Endodermal cell (in vitro differentiated cells): Measurements from ENCODE around the gene TNFAIP8L2. TPM values are rescaled to one million over a fixed set of nuclear protein-coding genes. Genes with fewer than 3 reads are reported as not detected.
A peak's percentile ranks its signal among the peaks of the same experiment; 100 is the strongest.

Source experiments
- DNase-seq: peaks from one replicate; pipeline ENCODE4 v3.0.0-alpha.2; 2017
- H3K27ac ChIP-seq: 2 replicates; pipeline ENCODE4 v1.5.1; 2013; ENCODE audit warnings: mild to moderate bottlenecking, low read depth, low read length, moderate library complexity
- H3K27me3 ChIP-seq: 2 replicates; pipeline ENCODE4 v1.6.1; 2013; ENCODE audit warnings: mild to moderate bottlenecking, low read length, moderate library complexity; ENCODE audit not compliant: insufficient read depth, control insufficient read depth, poor library complexity, severe bottlenecking
- H3K36me3 ChIP-seq: 2 replicates; pipeline ENCODE4 v1.7.0; 2013; ENCODE audit warnings: mild to moderate bottlenecking, low read length, moderate library complexity; ENCODE audit not compliant: control insufficient read depth, insufficient read depth
- H3K4me1 ChIP-seq: one replicate; pipeline ENCODE4 v1.7.0; 2013; ENCODE audit warnings: low read length; ENCODE audit not compliant: control insufficient read depth, insufficient read depth
- H3K4me3 ChIP-seq: 2 replicates; pipeline ENCODE4 v1.5.1; 2013; ENCODE audit warnings: mild to moderate bottlenecking, low read length, moderate library complexity
- H3K9ac ChIP-seq: 2 replicates; pipeline ENCODE4 v1.6.1; 2013; ENCODE audit warnings: mild to moderate bottlenecking, low read length, moderate library complexity; ENCODE audit not compliant: poor library complexity, severe bottlenecking; ENCODE audit errors: extremely low read depth
- H3K9me3 ChIP-seq: 2 replicates; pipeline ENCODE4 v1.6.1; 2013; ENCODE audit warnings: mild to moderate bottlenecking, low read length, moderate library complexity; ENCODE audit not compliant: control insufficient read depth
- H3K27ac Mint-ChIP-seq: 2 replicates; pipeline ENCODE4 v1.8.0; 2020; ENCODE audit warnings: mixed read lengths
- H3K27me3 Mint-ChIP-seq: 2 replicates; pipeline ENCODE4 v1.8.0; 2021; ENCODE audit warnings: mild to moderate bottlenecking, mixed read lengths; ENCODE audit not compliant: insufficient read depth
- H3K36me3 Mint-ChIP-seq: 2 replicates; pipeline ENCODE4 v1.8.0; 2020; ENCODE audit warnings: low read depth, mixed read lengths
- H3K4me1 Mint-ChIP-seq: 2 replicates; pipeline ENCODE4 v1.8.0; 2020; ENCODE audit warnings: mixed read lengths
- H3K4me3 Mint-ChIP-seq: 2 replicates; pipeline ENCODE4 v1.8.0; 2020; ENCODE audit warnings: mild to moderate bottlenecking, moderate library complexity, mixed read lengths
- H3K9me3 Mint-ChIP-seq: 2 replicates; pipeline ENCODE4 v1.8.0; 2020; ENCODE audit warnings: mild to moderate bottlenecking, mixed read lengths
- CTCF ChIP-seq: fragments of 200-600 bp; sonication (generic); conservative IDR thresholded peaks from 2 replicates; pipeline ENCODE4 v1.5.0; 2021; ENCODE audit warnings: antibody characterized with exemption, mild to moderate bottlenecking
- WGBS, 2 experiments: methylation state at CpG; one replicate each; pipeline versions ENCODE4 v1.1.5 to v1.1.7; 2013; ENCODE audit warnings: missing lambda C conversion rate in 2 of 2, mixed read lengths in 1 of 2; ENCODE audit not compliant: insufficient coverage in 1 of 2, insufficient read length in 1 of 2; 5-methylcytosine and 5-hydroxymethylcytosine counted together
- total RNA-seq, 2 donors: library from RNA; stranded (reverse); fragmentation: NEBNext Ultra II Directional in 1 of 2; extraction: Animal tissue kit (Norgen Biotek cat#: 25700) in 1 of 2; gene quantifications; 2 replicates in 1 of 2; 3 replicates in 1 of 2; pipeline ENCODE4 v1.2.1, GENCODE V29; 2021

Gene TNFAIP8L2
- total RNA-seq, 2 donors from 2014 or later: not detected

GRCh38 chr1:151158326-151158725, 1.9 kb downstream of the TNFAIP8L2 start:
- Mint-ChIP-seq H3K27me3 (no peaks in the 10 kb centered on the region), H3K4me3 (no peak overlapping the region)
- 95 to 100% methylated on average over 1 to 5 of the region's 5 CpGs for WGBS, 2 experiments

GRCh38 chr1:151158751-151159251, 2.4 kb downstream of the TNFAIP8L2 start:
- H3K36me3 Mint-ChIP-seq: peaks cover 32% of the 10 kb centered on the region
- H3K27me3 ChIP-seq: no peaks in the 10 kb centered on the region
- no peaks in the 10 kb centered on the region for H3K4me1 ChIP-seq
- WGBS, 2 experiments: 94 to 96% methylated on average over 22 of the region's 22 CpGs
- H3K4me3 ChIP-seq: no peak overlapping the region
- peaks cover 2% of the 10 kb centered on the region for H3K4me1 Mint-ChIP-seq
- H3K27ac ChIP-seq: no peak overlapping the region
- H3K9ac ChIP-seq: no peak overlapping the region
- no peak overlapping the region for H3K4me3 Mint-ChIP-seq
- H3K9me3 ChIP-seq: no peaks in the 10 kb centered on the region
- H3K27me3 Mint-ChIP-seq: no peaks in the 10 kb centered on the region
- H3K36me3 ChIP-seq: peaks cover 45% of the 10 kb centered on the region
- peak overlapping the region; percentile 87 for H3K27ac Mint-ChIP-seq
- peak; percentile 32 for TF ChIP-seq CTCF
- H3K9me3 Mint-ChIP-seq: no peaks in the 10 kb centered on the region
- DNase-seq: peak; percentile 57

More at GRCh38 chr1:151158326-151158725, 1.9 kb downstream of the TNFAIP8L2 start:
- Histone ChIP-seq H3K9me3 (no peaks in the 10 kb centered on the region), H3K9ac (no peak overlapping the region), H3K4me3 (no peak overlapping the region), H3K27me3 (no peaks in the 10 kb centered on the region), H3K36me3 (peaks cover 45% of the 10 kb centered on the region), H3K4me1 (no peaks in the 10 kb centered on the region), H3K27ac (no peak overlapping the region)
- no peak for TF ChIP-seq CTCF
- H3K9me3 Mint-ChIP-seq: no peaks in the 10 kb centered on the region
- DNase-seq: no peak
- H3K27ac Mint-ChIP-seq: peak overlapping the region; percentile 52
- H3K36me3 Mint-ChIP-seq: peaks cover 32% of the 10 kb centered on the region
- peaks cover 2% of the 10 kb centered on the region for H3K4me1 Mint-ChIP-seq

GRCh38 chr1:151159373-151159772, 2.9 kb downstream of the TNFAIP8L2 start:
- no peak overlapping the region for H3K27ac ChIP-seq

More at GRCh38 chr1:151159373-151159772, 2.9 kb downstream of the TNFAIP8L2 start:
- Histone ChIP-seq H3K4me1 (no peaks in the 10 kb centered on the region), H3K36me3 (peaks cover 45% of the 10 kb centered on the region), H3K9ac (no peak overlapping the region), H3K4me3 (no peak overlapping the region), H3K27me3 (no peaks in the 10 kb centered on the region), H3K9me3 (no peaks in the 10 kb centered on the region)
- H3K4me3 Mint-ChIP-seq: no peak overlapping the region
- H3K4me1 Mint-ChIP-seq: peaks cover 5% of the 10 kb centered on the region
- no peaks in the 10 kb centered on the region for H3K27me3 Mint-ChIP-seq
- no peaks in the 10 kb centered on the region for H3K9me3 Mint-ChIP-seq
- DNase-seq: no peak
- TF ChIP-seq CTCF: no peak
- H3K36me3 Mint-ChIP-seq: peaks cover 32% of the 10 kb centered on the region
- peak overlapping the region; percentile 87 for H3K27ac Mint-ChIP-seq
